H1 (cell line): ENCODE results near the gene PHF8.

Experiments
- EZH2 ChIP-seq: fragments of 200-600 bp; sonication (generic); IDR thresholded peaks from 2 replicates; pipeline ENCODE4 v1.7.1; 2012; ENCODE audit warnings: low read depth, mild to moderate bottlenecking, moderate library complexity, low read length, inconsistent platforms; ENCODE audit not compliant: severe bottlenecking
- JUN ChIP-seq: IDR thresholded peaks from 2 replicates; pipeline ENCODE4 v1.6.1; 2011; ENCODE audit warnings: low read depth, mild to moderate bottlenecking, improper control_type of control experiment, low read length
- POLR2A ChIP-seq, 2 experiments: IDR thresholded peaks; 1 replicate in 1 of 2; 2 replicates in 1 of 2; pipeline ENCODE4 v1.6.1; 2011; ENCODE audit warnings: low read depth in 2 of 2, low read length in 2 of 2, mild to moderate bottlenecking in 2 of 2; ENCODE audit errors: control extremely low read depth in 1 of 2
- POLR2AphosphoS5 ChIP-seq: IDR thresholded peaks from 2 replicates; pipeline ENCODE4 v1.6.1; 2011; ENCODE audit warnings: low read depth, low read length
- TF ChIP-seq, protein P1 (sequence below), 3 experiments: IDR thresholded peaks; 1 replicate in 2 of 3; 2 replicates in 1 of 3; pipeline versions ENCODE4 v1.5.1 to v1.6.1; 2011; ENCODE audit warnings: low read length in 3 of 3, mild to moderate bottlenecking in 3 of 3, inconsistent platforms in 2 of 3, low read depth in 1 of 3, moderate library complexity in 1 of 3; ENCODE audit not compliant: insufficient read depth in 1 of 3; ENCODE audit errors: control extremely low read depth in 1 of 3

DNA sequence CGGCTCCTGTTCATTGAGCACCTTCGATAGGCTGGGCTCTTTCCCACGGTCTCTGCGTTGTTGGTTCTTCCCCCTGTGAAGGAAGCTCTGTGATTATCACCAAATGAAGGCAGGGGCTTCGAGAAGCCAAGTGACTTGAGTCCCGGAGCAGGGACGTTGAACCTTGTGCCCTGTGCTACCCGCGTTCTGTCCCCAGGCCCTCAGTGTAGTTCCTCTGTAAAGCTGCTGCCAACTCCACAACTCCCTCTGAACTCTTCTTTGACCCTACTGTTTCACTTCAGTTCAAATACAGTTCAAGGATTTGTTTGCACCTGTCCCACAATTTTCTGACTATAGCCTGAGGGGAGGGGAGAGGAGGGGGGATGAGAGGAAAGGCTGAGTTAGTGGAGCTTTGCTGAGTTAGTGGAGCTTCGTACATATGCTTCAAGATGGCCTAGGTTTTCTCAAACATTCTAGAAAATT, 635 bp upstream of the PHF8 start:
- TF ChIP-seq, protein P1, sequence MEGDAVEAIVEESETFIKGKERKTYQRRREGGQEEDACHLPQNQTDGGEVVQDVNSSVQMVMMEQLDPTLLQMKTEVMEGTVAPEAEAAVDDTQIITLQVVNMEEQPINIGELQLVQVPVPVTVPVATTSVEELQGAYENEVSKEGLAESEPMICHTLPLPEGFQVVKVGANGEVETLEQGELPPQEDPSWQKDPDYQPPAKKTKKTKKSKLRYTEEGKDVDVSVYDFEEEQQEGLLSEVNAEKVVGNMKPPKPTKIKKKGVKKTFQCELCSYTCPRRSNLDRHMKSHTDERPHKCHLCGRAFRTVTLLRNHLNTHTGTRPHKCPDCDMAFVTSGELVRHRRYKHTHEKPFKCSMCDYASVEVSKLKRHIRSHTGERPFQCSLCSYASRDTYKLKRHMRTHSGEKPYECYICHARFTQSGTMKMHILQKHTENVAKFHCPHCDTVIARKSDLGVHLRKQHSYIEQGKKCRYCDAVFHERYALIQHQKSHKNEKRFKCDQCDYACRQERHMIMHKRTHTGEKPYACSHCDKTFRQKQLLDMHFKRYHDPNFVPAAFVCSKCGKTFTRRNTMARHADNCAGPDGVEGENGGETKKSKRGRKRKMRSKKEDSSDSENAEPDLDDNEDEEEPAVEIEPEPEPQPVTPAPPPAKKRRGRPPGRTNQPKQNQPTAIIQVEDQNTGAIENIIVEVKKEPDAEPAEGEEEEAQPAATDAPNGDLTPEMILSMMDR (IDR thresholded peaks at IDR 0.05; ENCODE audit: control extremely low read depth in 1 of 3, insufficient read depth in 1 of 3, low read depth in 1 of 3, low read length in 3 of 3) = no peak
- TF ChIP-seq POLR2AphosphoS5 = no peak; the same call in 1 of the 2 replicates
- no peak for TF ChIP-seq JUN
- no peak; a peak in 1 of 3 replicates for TF ChIP-seq POLR2A (IDR thresholded peaks at IDR 0.05; ENCODE audit: control extremely low read depth in 1 of 2, low read depth in 2 of 2, low read length in 2 of 2)
- TF ChIP-seq EZH2 = no peak
